Activated CD8-positive, alpha-beta T cell treated with anti-CD3 and anti-CD28 coated beads for 36 hours (primary cell): Measurements from ENCODE around the gene KCNIP2. TPM values are rescaled to one million over a fixed set of nuclear protein-coding genes. Genes with fewer than 3 reads are reported as not detected.

Experiments
- ATAC-seq: fragments of 200-7000 bp; cut with Tn5 transposase; one replicate; pipeline ENCODE4 v1.10.0; 2021; ENCODE audit warnings: mild to moderate bottlenecking, moderate library complexity
- CTCF ChIA-PET: fragments of 350-600 bp; sonication (Branson Sonifier 250); formaldehyde crosslinking; loops from one replicate; lab custom pipeline; 2021; ENCODE audit warnings: antibody characterized with exemption; lab: Charles Lee
- POLR2A ChIA-PET: fragments of 350-600 bp; sonication (Branson Sonifier 250); formaldehyde crosslinking; loops from one replicate; lab custom pipeline; 2021; ENCODE audit warnings: antibody characterized with exemption; lab: Charles Lee
- DNase-seq: peaks from one replicate; pipeline ENCODE4 v3.0.0-alpha.2; 2020
- H3K27ac Mint-ChIP-seq: one replicate; pipeline ENCODE4 v1.8.0; 2021; ENCODE audit warnings: mild to moderate bottlenecking, mixed read lengths
- H3K27me3 Mint-ChIP-seq: one replicate; pipeline ENCODE4 v1.8.0; 2021; ENCODE audit warnings: mixed read lengths
- H3K36me3 Mint-ChIP-seq: one replicate; pipeline ENCODE4 v1.8.0; 2021; ENCODE audit warnings: low read depth, mixed read lengths
- H3K4me1 Mint-ChIP-seq: one replicate; pipeline ENCODE4 v1.8.0; 2021; ENCODE audit warnings: low read depth, mixed read lengths
- H3K4me3 Mint-ChIP-seq: one replicate; pipeline ENCODE4 v1.8.0; 2021; ENCODE audit warnings: mild to moderate bottlenecking, moderate library complexity, mixed read lengths
- H3K9me3 Mint-ChIP-seq: one replicate; pipeline ENCODE4 v1.8.0; 2021; ENCODE audit warnings: mixed read lengths
- CTCF ChIP-seq: fragments of 200-600 bp; IDR thresholded peaks from one replicate; pipeline ENCODE4 v1.8.0; 2022; ENCODE audit warnings: antibody characterized with exemption, mild to moderate bottlenecking
- intact Hi-C: fragments of 100-400 bp; cut with micrococcal nuclease; formaldehyde crosslinking; loops from one replicate; pipeline ENCODE4 v1.10.0; 2022
- total RNA-seq, 2 experiments: library from RNA; stranded (reverse); gene quantifications; one replicate each; pipeline ENCODE4 v1.2.3, GENCODE V29; 2021

KCNIP2 gene
- total RNA-seq, 2 experiments from 2014 or later: 2.4 to 3.1 TPM

GRCh38 chr10:101780818-101781654 lies 62.6 kb downstream of the KCNIP2 start:
- peaks cover 55% of the 10 kb centered on the region for H3K36me3 Mint-ChIP-seq
- DNase-seq: peak; percentile 82
- ChIA-PET POLR2A (interaction anchor here (0.7 to 4.0 kb wide), 5 partner anchors 11 to 193 kb away, joined by 3 to 34 read pairs (median 3); partner anchors contain the start of genes OGA and POLL), CTCF (interaction anchor here (0.6 to 7.4 kb wide), 65 partner anchors 7 to 860 kb away, joined by 3 to 180 read pairs (median 4); partner anchors contain the start of genes DPCD, KCNIP2, OGA and POLL)
- intact Hi-C loops: loop anchor here (2.0 to 5.0 kb wide), 2 partner anchors 36 to 178 kb away; partner anchors contain the start of gene OGA
- peaks cover 20% of the 10 kb centered on the region for H3K27me3 Mint-ChIP-seq
- ATAC-seq: peak; percentile 66
- H3K4me1 Mint-ChIP-seq: peaks cover 39% of the 10 kb centered on the region
- peak; percentile 88 for TF ChIP-seq CTCF
- peak overlapping the region; percentile 94 for H3K4me3 Mint-ChIP-seq
- no peak overlapping the region for H3K27ac Mint-ChIP-seq
- no peaks in the 10 kb centered on the region for H3K9me3 Mint-ChIP-seq

GRCh38 chr10:101780187-101780817 lies 63.3 kb downstream of the KCNIP2 start:
- TF ChIP-seq CTCF: peak; percentile 8
- peaks cover 21% of the 10 kb centered on the region for H3K27me3 Mint-ChIP-seq
- no peak for ATAC-seq
- peaks cover 36% of the 10 kb centered on the region for H3K4me1 Mint-ChIP-seq
- peak overlapping the region; percentile 94 for H3K4me3 Mint-ChIP-seq
- no peak overlapping the region for H3K27ac Mint-ChIP-seq
- ChIA-PET CTCF (interaction anchor here (0.6 to 7.4 kb wide), 24 partner anchors 9 to 567 kb away, joined by 3 to 180 read pairs (median 5); partner anchors contain the start of genes DPCD and POLL), POLR2A (interaction anchor here (1.2 to 1.6 kb wide), 2 partner anchors 38 to 193 kb away, joined by 3 to 5 read pairs; partner anchors contain the start of genes OGA and POLL)
- no peak for DNase-seq
- intact Hi-C loops: loop anchor here (2.0 to 5.0 kb wide), 2 partner anchors 37 to 178 kb away; partner anchors contain the start of gene OGA
- H3K36me3 Mint-ChIP-seq: peaks cover 51% of the 10 kb centered on the region
- no peaks in the 10 kb centered on the region for H3K9me3 Mint-ChIP-seq

- peaks cover 26% of the 10 kb centered on the region for H3K27me3 Mint-ChIP-seq
- H3K4me3 Mint-ChIP-seq: peak overlapping the region; percentile 94
- CTCF ChIA-PET: interaction anchor here (0.9 to 7.4 kb wide), 13 partner anchors 8 to 244 kb away, joined by 3 to 180 read pairs (median 5); no protein-coding TSS in a partner anchor
- H3K9me3 Mint-ChIP-seq: no peaks in the 10 kb centered on the region
- peak; percentile 91 for TF ChIP-seq CTCF
- H3K36me3 Mint-ChIP-seq: peaks cover 51% of the 10 kb centered on the region
- POLR2A ChIA-PET: interaction anchor here (1.3 to 1.6 kb wide), 2 partner anchors 174 to 192 kb away, joined by 3 read pairs; partner anchors contain the start of gene POLL
- intact Hi-C loops: loop anchor here (2.0 to 5.0 kb wide), 2 partner anchors 38 to 177 kb away; partner anchors contain the start of gene OGA
- H3K27ac Mint-ChIP-seq: no peak overlapping the region
- H3K4me1 Mint-ChIP-seq: peaks cover 33% of the 10 kb centered on the region
- DNase-seq (peak; percentile 90), ATAC-seq (peak; percentile 51)
Measured at GRCh38 chr10:101779544-101780186, 63.9 kb downstream of the KCNIP2 start.

- Mint-ChIP-seq H3K36me3 (peaks cover 47% of the 10 kb centered on the region), H3K9me3 (no peaks in the 10 kb centered on the region), H3K4me1 (peaks cover 31% of the 10 kb centered on the region), H3K27ac (no peak overlapping the region), H3K27me3 (peaks cover 33% of the 10 kb centered on the region), H3K4me3 (peak overlapping the region; percentile 94)
- ChIA-PET CTCF (interaction anchor here (0.9 to 7.4 kb wide), 5 partner anchors 16 to 182 kb away, joined by 3 to 180 read pairs (median 4); no protein-coding TSS in a partner anchor), POLR2A (interaction anchor here (1.0 to 1.3 kb wide), 3 partner anchors 88 to 173 kb away, joined by 3 read pairs; no protein-coding TSS in a partner anchor)
- no peak for TF ChIP-seq CTCF
- intact Hi-C loops: no loop called here
- no peak for ATAC-seq
- peak; percentile 43 for DNase-seq
Measured at GRCh38 chr10:101778781-101779543, 64.6 kb downstream of the KCNIP2 start.
